AG09319 (cell line): ENCODE results near the gene KTI12.
"Not testable (repeated sequence)": the region's sequence is repeated elsewhere in the genome, so short reads cannot be mapped to it uniquely, and the experiment has no call there.

ENCODE experiments used
- DNase-seq: peaks from one replicate; pipeline ENCODE4 v3.0.0-alpha.2; 2010; ENCODE audit warnings: low read depth; ENCODE audit errors: extremely low read depth
- TF ChIP-seq, protein P1 (sequence below): IDR thresholded peaks from 2 replicates; pipeline ENCODE4 v1.5.1; 2011; ENCODE audit warnings: low read depth, mild to moderate bottlenecking, inconsistent platforms, low read length, moderate library complexity

The KTI12 gene

DNA sequence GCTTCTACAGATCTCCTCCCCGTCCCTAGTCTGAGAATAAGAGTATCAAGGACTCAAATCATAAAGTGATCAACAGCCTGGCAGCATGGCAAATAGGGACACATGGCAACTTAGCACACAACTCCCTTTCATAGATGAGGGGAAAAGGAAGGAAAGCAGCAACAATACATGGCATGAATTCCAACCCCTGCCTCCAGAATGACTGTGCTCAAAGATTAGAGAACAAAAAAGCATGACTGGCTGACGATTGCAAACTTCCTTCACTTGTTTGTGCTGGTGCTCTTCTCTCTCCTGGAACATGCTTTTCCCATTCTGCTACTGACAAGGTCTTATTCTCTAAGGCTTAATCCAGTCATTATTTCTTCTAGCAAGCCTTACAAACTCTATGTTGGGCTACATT lies 11.5 kb downstream of the KTI12 start:
- TF ChIP-seq, protein P1, sequence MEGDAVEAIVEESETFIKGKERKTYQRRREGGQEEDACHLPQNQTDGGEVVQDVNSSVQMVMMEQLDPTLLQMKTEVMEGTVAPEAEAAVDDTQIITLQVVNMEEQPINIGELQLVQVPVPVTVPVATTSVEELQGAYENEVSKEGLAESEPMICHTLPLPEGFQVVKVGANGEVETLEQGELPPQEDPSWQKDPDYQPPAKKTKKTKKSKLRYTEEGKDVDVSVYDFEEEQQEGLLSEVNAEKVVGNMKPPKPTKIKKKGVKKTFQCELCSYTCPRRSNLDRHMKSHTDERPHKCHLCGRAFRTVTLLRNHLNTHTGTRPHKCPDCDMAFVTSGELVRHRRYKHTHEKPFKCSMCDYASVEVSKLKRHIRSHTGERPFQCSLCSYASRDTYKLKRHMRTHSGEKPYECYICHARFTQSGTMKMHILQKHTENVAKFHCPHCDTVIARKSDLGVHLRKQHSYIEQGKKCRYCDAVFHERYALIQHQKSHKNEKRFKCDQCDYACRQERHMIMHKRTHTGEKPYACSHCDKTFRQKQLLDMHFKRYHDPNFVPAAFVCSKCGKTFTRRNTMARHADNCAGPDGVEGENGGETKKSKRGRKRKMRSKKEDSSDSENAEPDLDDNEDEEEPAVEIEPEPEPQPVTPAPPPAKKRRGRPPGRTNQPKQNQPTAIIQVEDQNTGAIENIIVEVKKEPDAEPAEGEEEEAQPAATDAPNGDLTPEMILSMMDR, result no peak

DNA sequence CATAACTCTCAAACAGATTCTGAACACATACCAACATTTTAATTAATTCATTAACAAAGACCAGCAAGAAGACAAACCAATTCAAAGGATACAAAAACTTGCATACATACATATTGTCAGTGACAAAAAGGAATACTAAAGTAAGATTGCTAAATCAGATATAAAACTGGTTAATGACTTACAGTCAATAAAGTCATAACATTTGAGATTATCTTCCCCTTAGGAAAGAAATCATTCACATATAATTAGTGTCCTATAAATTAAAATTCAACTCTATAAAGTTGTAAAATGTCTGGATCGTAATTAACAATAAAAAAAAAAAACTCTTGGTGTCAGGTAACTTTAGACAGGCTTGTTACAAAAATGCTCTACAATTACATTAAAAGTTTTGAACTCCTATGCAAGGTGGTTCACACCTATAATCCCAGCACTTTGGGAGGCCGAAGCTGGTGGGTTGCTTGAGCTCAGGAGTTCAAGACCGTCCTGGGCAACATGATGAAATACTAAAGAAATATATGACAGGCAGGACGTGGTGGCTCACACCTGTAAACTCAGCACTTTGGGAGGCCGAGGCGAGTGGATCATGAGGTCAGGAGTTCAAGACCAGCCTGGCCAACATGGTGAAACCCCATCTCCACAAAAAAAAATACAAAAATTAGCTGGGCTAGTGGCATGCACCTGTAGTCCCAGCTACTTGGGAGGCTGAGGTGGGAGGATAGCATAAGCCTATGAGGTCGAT lies 25.4 kb downstream of the KTI12 start:
- no peak for DNase-seq
- TF ChIP-seq, protein P1, result no peak

More for the DNA sequence above, 11.5 kb downstream of the KTI12 start:
- no peak for DNase-seq

DNA sequence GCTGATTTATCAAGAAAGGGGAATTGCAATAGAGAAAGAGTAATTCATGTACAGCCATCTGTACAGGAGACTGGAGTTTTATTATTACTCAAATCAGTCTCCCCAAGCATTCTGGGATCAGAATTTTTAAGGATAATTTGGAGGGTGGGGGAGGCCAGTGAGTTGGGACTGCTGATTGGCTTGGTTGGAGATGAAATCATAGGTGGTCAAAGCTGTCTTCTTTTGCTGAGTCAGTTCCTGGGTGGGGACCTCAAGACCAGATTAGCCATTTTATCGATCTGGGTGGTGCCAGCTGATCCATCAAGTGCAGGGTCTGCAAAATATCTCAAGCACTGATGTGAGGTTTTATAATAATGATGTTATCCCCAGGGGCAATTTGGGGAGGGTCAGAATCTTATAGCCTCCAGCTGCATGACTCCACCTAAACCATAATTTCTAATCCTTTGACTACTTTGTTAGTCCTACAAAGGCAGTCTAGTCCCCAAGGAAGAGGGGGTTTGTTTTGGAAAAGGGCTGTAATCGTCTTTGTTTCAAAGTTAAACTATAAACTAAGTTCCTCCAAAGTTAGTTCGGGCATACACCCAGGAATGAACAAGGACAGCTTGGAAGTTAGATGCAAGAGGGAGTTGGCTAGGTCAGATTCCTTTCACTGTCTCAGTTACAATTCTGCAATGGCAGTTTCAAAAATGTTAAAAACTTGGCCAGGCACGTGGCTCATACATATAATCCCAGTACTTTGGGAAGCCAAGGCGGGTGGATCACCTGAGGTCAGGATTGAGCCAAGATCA lies 26.2 kb downstream of the KTI12 start:
- TF ChIP-seq, protein P1, result no peak
- DNase-seq, result no peak

DNA sequence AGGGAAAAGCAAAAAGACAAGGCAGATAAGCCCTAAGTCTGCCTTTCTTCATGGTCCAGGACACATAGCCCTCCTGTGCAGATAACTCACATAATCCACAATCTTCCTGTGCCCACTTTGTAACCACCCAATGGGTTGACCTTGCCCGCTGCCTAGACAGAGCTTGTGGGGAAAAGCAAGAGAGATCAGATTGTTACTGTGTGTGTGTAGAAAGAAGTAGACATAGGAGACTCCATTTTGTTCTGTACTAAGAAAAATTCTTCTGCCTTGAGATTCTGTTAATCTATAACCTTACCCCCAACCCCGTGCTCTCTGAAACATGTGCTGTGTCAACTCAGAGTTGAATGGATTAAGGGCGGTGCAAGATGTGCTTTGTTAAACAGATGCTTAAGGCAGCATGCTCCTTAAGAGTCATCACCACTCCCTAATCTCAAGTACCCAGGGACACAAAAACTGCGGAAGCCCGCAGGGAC lies 27.5 kb downstream of the KTI12 start:
- not testable (repeated sequence) for DNase-seq

DNA sequence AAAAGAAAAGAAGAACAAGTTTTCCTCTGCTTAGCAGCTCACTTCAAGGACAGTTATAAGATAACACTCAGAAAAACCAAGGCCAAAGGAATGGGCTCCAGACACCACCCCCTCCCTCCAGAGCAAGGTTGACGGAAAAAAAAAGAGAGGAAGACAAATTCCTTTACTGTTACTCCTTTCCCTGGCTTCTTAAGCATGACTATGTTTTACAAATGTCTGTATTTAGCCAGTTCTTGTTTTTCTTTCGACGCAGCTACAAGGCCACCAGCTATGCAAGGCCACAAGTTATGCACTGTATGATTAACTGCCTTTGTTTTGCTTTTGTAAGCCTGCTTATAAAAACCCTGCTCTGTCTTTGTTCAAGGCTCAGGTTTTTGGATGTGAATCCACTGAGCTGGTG lies 28.1 kb downstream of the KTI12 start:
- peak; percentile 42 for DNase-seq

DNA sequence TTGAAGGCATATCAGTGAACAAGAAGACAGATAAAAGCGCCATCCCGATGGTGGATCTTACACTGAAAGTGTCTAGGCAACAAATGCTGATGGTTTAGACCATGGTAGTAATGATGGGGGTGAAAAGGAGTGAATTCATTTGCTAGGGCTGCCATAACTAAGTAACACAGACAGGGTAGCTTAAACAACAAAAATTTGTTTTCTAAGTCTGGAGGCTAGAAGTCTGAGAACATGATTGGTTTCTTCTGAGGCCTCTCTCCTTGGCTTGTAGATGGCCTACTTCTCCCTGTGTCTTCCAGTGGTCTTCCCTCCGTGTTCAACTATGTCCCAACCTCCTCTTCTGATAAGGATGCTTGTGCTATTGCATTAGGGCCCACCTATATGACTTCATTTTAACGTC lies 29.7 kb downstream of the KTI12 start:
- TF ChIP-seq, protein P1, result no peak
- no peak for DNase-seq

DNA sequence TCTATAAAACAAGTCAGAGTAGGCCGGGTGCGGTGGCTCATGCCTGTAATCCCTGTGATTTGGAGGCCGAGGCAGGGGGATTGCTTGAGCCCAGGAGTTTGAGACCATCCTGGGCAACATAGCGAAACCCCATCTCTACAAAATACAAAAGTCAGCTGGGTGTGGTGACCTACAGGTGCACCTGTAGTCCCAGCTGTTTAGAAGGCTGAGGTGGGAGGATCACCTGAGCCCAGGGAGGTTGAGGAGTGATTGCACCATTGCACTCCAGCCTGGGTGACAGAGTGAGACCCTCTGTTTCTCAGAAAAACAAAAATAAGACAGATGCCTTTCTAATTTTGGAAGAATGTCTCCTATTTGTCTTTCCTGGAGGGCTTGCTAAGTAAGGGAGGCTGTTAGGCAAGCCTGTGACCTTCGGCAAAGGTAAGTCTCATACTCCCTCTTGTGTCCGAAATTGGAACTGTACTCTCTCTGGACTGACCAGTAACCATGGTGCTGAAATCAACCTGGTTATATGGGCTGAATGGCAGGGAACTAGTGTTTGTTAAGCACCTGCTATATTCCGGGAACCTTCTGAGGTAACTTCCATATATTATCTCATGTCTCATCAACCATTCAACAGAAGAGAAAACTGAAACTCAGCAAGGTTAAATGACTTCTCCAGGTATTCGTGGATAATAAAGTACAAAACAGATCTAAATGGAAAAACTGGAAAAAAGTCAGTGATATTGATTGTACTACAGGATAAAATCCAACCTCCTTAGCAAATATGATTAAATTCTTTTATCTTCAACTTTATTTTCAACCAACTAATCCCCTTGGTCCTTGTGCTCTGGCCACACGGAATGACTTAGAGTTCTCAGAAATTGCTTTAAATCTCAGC lies 31.3 kb downstream of the KTI12 start:
- peak; percentile 84 for DNase-seq
- TF ChIP-seq, protein P1, result peak; percentile 86

DNA sequence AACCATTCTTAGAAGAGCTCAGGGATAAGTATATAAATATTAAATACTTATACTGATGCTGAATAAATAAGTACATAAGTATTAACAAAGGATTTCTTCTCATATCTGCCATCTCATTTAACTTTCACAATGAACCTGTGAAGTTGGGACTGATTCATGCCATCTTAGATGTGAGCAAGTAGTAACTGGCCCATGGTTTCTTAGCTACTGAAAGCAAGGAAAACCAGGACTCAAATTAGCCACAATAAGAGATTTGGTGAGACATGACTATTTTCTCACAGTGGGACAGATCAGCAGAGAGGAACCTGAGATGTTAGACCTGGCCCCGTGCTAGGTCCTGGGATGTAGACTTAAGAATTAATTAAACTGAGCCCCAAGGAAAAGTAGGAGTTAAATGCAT lies 34.9 kb downstream of the KTI12 start:
- no peak for DNase-seq
- TF ChIP-seq, protein P1, result no peak
